GM19025 (cell line): Measurements from ENCODE around the gene RHBDL2.
"Not testable (repeated sequence)": the region's sequence is repeated elsewhere in the genome, so short reads cannot be mapped to it uniquely, and the experiment has no call there.

Experiments
- ATAC-seq: cut with Tn5 transposase; IDR thresholded peaks from one replicate; pipeline ENCODE4 v1.9.1; 2021; ENCODE audit warnings: mild to moderate bottlenecking, low read depth, moderate library complexity; ENCODE audit not compliant: unreplicated experiment

Gene RHBDL2

DNA sequence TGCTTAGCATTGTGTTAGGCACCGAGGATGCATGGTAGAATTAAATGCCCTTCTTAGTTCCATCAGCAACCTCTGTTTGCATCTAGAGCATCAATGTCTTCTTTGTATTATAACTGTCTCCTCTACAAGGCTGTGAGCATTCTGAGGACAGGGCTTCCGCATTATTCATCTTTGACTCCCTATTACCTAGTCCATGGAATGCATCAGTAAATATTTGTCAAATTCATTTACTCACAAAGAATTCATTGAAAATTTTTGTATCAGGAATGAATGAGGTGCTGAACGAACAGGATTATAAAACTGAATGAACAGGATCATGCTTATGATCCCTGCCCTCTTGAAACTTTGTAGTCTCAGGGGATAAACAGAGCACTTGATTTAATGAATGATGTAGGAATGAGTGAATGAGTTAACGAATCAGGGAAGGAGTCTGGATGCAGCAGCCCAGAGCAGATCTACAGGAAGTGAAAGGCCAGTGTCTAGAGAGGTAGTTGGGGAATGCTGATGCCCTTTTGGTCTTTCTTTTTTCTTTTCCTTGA is 2.8 kb downstream of the RHBDL2 start:
- ATAC-seq = no peak

DNA sequence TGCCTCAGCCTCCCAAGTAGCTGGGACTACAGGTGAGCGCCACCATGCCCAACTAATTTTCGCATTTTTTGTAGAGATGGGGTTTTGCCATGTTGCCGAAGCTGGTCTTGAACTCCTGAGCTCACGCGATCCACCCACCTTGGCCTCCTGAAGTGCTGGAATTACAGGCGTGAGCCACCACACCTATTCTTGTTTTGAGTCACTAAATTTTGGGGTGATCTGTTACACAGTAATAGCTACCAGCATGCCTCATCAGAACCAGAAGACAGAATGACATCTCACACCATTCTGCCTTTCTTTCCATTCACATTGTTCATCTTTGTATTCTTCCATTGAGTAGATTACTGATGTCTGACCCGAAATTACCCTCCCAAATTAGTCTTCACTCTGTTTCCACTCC is 9.1 kb downstream of the RHBDL2 start:
- ATAC-seq = no peak

GRCh38 chr1:38929476-38929875 is 12.2 kb downstream of the RHBDL2 start:
- no peak for ATAC-seq

- ATAC-seq = no peak
These were observed 12.6 kb downstream of the RHBDL2 start for GRCh38 chr1:38929054-38929453.

DNA sequence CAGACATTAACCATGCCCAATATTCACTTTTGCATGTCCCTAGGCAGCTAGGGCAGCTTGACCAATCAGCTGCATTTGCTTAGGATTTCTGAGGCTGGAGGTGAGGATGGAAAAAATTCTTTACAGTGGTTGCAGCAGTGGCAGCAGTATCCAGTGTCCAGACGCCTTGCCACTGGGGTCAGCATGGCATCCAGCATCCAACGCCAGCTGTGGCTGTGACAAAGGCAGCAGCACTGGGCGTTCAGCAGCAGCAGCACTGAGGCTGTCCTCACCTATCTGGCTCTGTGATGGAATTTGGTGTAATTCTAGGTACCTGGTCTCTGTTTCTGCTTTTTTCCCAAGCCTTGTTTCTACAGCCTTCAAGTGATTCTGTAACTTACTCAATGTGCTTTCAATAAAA is 15.5 kb downstream of the RHBDL2 start:
- ATAC-seq = no peak

DNA sequence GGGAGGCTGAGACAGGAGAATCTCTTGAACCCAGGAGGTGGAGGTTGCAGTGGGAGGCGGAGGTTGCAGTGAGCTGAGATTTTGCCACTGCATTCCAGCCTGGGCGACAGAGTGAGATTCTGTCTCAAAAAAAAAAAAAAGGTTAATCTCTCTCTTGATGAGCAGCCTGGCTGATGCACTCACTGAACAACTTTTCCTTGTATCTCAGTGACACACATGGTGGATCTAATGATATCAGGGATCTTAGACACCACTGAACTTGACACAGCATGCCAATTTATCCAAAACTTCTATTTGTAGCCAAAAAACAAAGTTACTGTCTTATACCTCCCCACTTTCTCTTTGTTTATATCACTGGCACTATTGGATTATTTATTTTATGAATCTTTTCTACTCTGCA is 16.2 kb downstream of the RHBDL2 start:
- ATAC-seq = no peak

DNA sequence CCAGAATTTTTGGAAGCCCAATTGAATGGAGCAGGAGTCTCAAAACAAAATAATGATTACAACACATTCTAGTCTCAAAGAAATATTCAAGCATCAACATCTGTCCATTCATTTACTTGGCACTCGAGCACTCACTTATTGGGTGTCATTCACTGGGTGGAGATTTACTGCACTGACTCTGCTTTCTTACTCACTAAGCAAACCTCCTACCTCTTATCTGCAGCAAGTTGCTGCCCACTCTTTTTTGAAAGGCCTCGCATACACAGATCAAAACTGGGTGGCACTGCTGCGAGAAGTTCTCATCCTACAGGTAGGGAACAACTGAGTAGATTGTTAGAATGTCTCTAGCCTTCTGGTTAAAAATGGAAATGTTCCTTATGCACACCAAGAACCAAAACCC is 18.0 kb downstream of the RHBDL2 start:
- ATAC-seq = no peak

DNA sequence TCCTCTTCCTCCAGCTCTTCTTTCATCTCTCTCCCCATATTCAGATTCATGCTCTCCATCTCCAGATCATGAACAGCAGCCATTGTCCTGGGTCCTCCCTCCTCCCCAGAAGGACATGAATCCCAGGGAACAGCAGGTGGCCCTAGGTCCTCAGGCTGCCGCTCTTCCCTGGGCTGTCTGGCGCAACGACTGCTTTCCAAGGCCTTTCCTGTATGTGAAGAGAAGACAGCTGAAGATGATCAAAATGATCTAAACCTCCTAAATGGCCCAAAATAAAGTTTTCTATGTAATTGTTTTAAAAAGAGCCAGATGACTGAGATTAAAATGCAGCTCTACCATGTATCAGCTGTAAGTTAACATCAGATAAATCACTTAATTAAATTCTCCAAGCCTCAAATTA is 22.5 kb downstream of the RHBDL2 start:
- no peak for ATAC-seq

DNA sequence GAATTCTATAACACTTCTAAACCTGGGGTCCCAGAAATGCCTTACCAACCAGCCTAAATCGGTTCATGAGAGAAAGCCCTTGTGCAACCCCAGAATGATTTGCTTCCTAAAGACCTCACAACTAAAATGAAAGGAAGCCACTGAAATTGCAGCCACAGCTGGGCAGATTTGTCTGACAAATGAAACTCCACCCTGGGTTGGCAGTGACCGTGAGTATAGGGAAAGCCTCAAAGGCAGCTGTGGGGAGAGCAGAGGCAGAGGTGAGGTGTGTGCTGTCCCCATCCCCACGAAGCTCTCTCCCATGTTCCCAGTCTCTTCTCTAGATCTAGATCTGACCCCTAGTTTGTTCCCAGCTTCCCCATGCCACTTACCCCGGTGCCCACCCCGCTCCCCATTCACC is 23.1 kb downstream of the RHBDL2 start:
- no peak for ATAC-seq

- ATAC-seq = no peak
These were observed 23.9 kb downstream of the RHBDL2 start for GRCh38 chr1:38917772-38918171.

DNA sequence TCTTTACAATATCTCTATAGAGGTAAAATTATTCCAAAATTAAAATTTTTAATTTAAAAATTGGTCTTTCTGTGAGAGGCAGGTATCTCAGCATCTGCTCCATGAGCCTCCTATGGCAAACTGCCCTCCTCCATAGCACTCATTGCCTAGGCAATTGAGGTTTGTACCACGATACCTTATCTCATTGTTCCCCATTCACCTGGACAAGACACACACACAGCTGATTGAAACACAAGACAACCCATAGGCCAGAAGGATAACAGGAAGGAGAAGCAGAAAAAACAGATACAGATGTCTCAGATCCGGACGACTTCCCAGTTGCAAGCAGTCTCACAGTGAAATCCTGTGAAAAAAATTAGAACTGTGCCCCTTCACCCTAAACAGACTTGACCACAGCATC is 24.3 kb downstream of the RHBDL2 start:
- no peak for ATAC-seq

GRCh38 chr1:38915352-38915948 is 26.2 kb downstream of the RHBDL2 start:
- no peak for ATAC-seq

DNA sequence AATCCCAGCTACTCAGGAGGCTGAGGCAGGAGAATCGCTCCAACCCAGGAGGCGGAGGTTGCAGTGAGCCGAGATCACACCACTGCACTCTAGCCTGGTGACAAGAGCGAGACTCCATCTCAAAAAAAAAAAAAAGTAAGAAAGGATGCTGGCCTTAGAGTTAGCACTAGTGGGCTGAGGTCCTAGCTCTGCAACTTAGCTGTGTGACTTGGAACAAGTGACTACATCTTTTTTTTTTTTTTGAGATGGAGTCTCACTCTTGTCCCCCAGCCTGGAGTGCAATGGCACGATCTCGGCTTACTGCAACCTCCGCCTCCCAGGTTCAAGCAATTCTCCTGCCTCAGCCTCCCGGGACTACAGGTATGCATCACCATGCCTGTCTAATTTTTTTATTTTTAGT is 26.7 kb downstream of the RHBDL2 start:
- not testable (repeated sequence) for ATAC-seq

DNA sequence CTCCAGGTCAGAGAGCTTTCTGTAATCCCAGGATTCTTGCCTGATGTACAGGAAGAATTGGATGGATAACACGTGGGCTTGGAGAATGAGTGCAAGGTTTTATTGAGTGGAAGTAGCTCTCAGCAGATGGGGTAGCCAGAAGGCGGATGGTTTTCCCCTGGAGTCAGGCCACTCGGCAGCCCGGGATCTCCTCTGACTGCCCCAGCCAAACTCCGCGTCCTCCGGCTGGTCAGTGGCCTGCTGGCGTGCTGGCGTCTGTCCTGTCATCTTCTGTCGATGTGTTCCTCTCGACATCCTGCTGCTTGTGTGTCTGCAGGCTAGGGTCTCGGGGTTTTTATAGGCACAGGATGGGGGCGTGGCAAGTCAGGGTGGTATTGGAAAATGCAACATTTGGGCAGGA is 32.8 kb downstream of the RHBDL2 start:
- ATAC-seq = no peak

GRCh38 chr1:38905985-38906384 is 35.6 kb downstream of the RHBDL2 start:
- no peak for ATAC-seq

GRCh38 chr1:38899560-38899959 is 42.1 kb downstream of the RHBDL2 start:
- ATAC-seq = no peak

- ATAC-seq = no peak
These were observed 42.9 kb downstream of the RHBDL2 start for GRCh38 chr1:38898653-38899230.

DNA sequence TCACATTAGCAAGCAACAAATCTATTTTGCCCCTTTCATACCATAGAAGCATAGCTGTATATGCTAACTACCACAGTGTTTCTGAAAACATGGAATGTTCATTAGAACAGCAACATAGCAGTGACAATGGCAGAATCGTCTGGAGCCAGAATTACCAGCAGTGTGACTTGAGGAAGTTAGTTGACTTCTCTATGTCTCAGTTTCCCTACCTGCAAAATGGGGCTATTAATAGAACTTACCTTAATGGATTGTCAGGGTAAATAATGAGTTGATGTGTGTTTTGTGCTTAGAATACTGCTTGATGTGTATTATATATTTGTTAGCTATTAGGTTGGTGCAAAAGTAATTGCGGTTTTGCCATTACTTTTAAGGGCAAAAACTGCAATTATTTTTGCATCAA is 45.5 kb downstream of the RHBDL2 start:
- no peak for ATAC-seq

- no peak for ATAC-seq
These were observed 48.7 kb downstream of the RHBDL2 start for GRCh38 chr1:38892976-38893375.

DNA sequence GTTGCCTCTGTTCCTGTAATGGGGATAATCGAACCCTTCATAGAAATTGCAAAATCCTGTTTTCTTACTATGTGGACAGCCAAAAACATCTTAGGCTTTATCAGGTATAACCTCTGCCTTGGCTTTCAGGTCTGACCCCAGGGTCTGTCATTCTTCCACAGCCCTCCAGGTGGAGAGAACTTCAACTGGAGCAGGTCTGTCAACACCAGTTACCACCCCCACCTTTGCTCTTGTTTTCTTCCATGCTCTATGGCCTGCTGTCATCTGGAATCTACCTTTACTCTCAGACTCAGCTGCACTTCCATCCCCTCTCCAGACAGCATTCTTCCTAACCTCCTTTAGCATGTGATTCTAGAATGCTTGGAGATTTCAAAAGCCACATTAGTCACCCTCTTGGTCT is 49.9 kb downstream of the RHBDL2 start:
- ATAC-seq = no peak

- no peak for ATAC-seq
These were observed 52.0 kb downstream of the RHBDL2 start for GRCh38 chr1:38889589-38889988.
